GM23338 (cell line): ENCODE measurements around the gene NR3C1. TPM values are rescaled to one million over a fixed set of nuclear protein-coding genes. Genes with fewer than 3 reads are reported as not detected.

ENCODE experiments used
- ATAC-seq: fragments of 200-7000 bp; cut with Tn5 transposase; 3 replicates; pipeline ENCODE4 v1.9.1; 2020
- DNase-seq: peaks from one replicate; pipeline ENCODE4 v3.0.0-alpha.2; 2015; ENCODE audit warnings: low spot score
- H2AFZ ChIP-seq: fragments of 200-600 bp; sonication (generic); 2 replicates; pipeline ENCODE4 v1.8.0; 2016; ENCODE audit warnings: antibody characterized with exemption, mild to moderate bottlenecking, moderate library complexity
- H3F3A ChIP-seq: fragments of 200-600 bp; sonication (generic); replicated peaks from 2 replicates; pipeline ENCODE4 v1.8.0; 2017; ENCODE audit warnings: antibody characterized with exemption, mixed run types, low read depth
- H3K27ac ChIP-seq: fragments of 200-600 bp; sonication (generic); 2 replicates; pipeline ENCODE4 v1.6.1; 2016; ENCODE audit warnings: low read depth
- H3K27me3 ChIP-seq: fragments of 200-600 bp; sonication (generic); 2 replicates; pipeline ENCODE4 v1.8.0; 2016; ENCODE audit warnings: mild to moderate bottlenecking, mixed run types, moderate library complexity; ENCODE audit not compliant: insufficient read depth
- H3K36me3 ChIP-seq: fragments of 200-600 bp; sonication (generic); 2 replicates; pipeline ENCODE4 v1.8.0; 2016; ENCODE audit warnings: mild to moderate bottlenecking; ENCODE audit not compliant: insufficient read depth
- H3K4me1 ChIP-seq: fragments of 200-600 bp; sonication (generic); 2 replicates; pipeline ENCODE4 v1.8.0; 2016; ENCODE audit warnings: mild to moderate bottlenecking, moderate library complexity; ENCODE audit not compliant: insufficient read depth
- H3K4me2 ChIP-seq: fragments of 200-600 bp; sonication (generic); 2 replicates; pipeline ENCODE4 v1.7.1; 2017; ENCODE audit warnings: mixed run types
- H3K4me3 ChIP-seq: fragments of 200-600 bp; sonication (generic); 2 replicates; pipeline ENCODE4 v1.6.1; 2016; ENCODE audit warnings: mixed run types
- H3K79me2 ChIP-seq: fragments of 200-600 bp; sonication (generic); replicated peaks from 2 replicates; pipeline ENCODE4 v1.8.0; 2017; ENCODE audit warnings: mild to moderate bottlenecking; ENCODE audit not compliant: insufficient read depth
- H3K9me2 ChIP-seq: fragments of 200-600 bp; sonication (generic); 2 replicates; pipeline ENCODE4 v1.8.0; 2017; ENCODE audit not compliant: insufficient read depth
- H4K20me1 ChIP-seq: fragments of 200-600 bp; sonication (generic); replicated peaks from 2 replicates; pipeline ENCODE4 v1.8.0; 2017; ENCODE audit warnings: mild to moderate bottlenecking; ENCODE audit not compliant: insufficient read depth
- H3K27ac Mint-ChIP-seq: 2 replicates; pipeline ENCODE4 v1.8.0; 2020; ENCODE audit warnings: inconsistent platforms, mild to moderate bottlenecking, moderate library complexity, mixed read lengths
- H3K27me3 Mint-ChIP-seq: 3 replicates; pipeline ENCODE4 v1.8.0; 2022; ENCODE audit warnings: low read depth, mild to moderate bottlenecking, moderate library complexity, mixed read lengths, inconsistent platforms; ENCODE audit not compliant: insufficient read depth, poor library complexity
- H3K36me3 Mint-ChIP-seq: 3 replicates; pipeline ENCODE4 v1.8.0; 2021; ENCODE audit warnings: low read depth, mild to moderate bottlenecking, inconsistent platforms, moderate library complexity, mixed read lengths
- H3K4me1 Mint-ChIP-seq: 3 replicates; pipeline ENCODE4 v1.8.0; 2020; ENCODE audit warnings: mild to moderate bottlenecking, inconsistent platforms, mixed read lengths
- H3K4me3 Mint-ChIP-seq: 3 replicates; pipeline ENCODE4 v1.8.0; 2021; ENCODE audit warnings: moderate library complexity, mild to moderate bottlenecking, inconsistent platforms, mixed read lengths
- H3K9me3 Mint-ChIP-seq: 3 replicates; pipeline ENCODE4 v1.8.0; 2020; ENCODE audit warnings: moderate library complexity, mild to moderate bottlenecking, inconsistent platforms, mixed read lengths
- EZH2 ChIP-seq: fragments of 200-600 bp; sonication (generic); IDR thresholded peaks from one replicate; pipeline ENCODE4 v1.8.0; 2017; ENCODE audit warnings: antibody characterized with exemption, mild to moderate bottlenecking, low read depth; ENCODE audit not compliant: unreplicated experiment
- JUNB ChIP-seq: IDR thresholded peaks from one replicate; pipeline ENCODE4 v1.6.1; 2016; ENCODE audit warnings: antibody characterized with exemption; ENCODE audit not compliant: unreplicated experiment
- POLR2AphosphoS5 ChIP-seq: IDR thresholded peaks from 2 replicates; pipeline ENCODE4 v1.6.1; 2016; ENCODE audit warnings: antibody characterized with exemption, low read depth
- STAT1 ChIP-seq: IDR thresholded peaks from one replicate; pipeline ENCODE4 v1.6.1; 2016; ENCODE audit warnings: antibody characterized with exemption; ENCODE audit not compliant: unreplicated experiment
- ZNF331 ChIP-seq: fragments of 250-450 bp; sonication (Bioruptor Pico); IDR thresholded peaks from 2 replicates; pipeline ENCODE4 v1.5.0; 2020; ENCODE audit warnings: low read depth, mild to moderate bottlenecking, moderate library complexity
- ZNF462 ChIP-seq: fragments of 250-450 bp; sonication (Bioruptor Pico); IDR thresholded peaks from 2 replicates; pipeline ENCODE4 v1.5.0; 2020; ENCODE audit warnings: mild to moderate bottlenecking, moderate library complexity
- polyA plus RNA-seq: library from polyadenylated mRNA; unstranded; fragments of >200 nt; fragmentation: Nextera tagmentation; extraction: Ambion mirVana; gene quantifications from 2 replicates; pipeline ENCODE4 v1.2.1, GENCODE V29; 2016
- total RNA-seq: library from RNA; depleted of rRNA; stranded (reverse); fragments of >200 nt; shearing (Covaris generic); gene quantifications from 2 replicates; pipeline ENCODE4 v1.2.3, GENCODE V29; 2014
- TF ChIP-seq, protein P1 (sequence below): IDR thresholded peaks from one replicate; pipeline ENCODE4 v1.6.1; 2018; ENCODE audit warnings: antibody characterized with exemption; ENCODE audit not compliant: unreplicated experiment
- TF ChIP-seq, protein P2 (sequence below), 2 experiments: fragments of 200-600 bp in 1 of 2; sonication (generic) in 1 of 2; conservative IDR thresholded peaks; 2 replicates each; pipeline versions ENCODE4 v1.5.1 to v1.6.1; 2016 to 2017; ENCODE audit warnings: antibody characterized with exemption in 2 of 2, low read depth in 2 of 2, mild to moderate bottlenecking in 2 of 2, moderate library complexity in 1 of 2

Gene NR3C1
- total and polyA plus RNA-seq, 2 experiments from 2014 or later: 1.2 to 4.6 TPM

DNA sequence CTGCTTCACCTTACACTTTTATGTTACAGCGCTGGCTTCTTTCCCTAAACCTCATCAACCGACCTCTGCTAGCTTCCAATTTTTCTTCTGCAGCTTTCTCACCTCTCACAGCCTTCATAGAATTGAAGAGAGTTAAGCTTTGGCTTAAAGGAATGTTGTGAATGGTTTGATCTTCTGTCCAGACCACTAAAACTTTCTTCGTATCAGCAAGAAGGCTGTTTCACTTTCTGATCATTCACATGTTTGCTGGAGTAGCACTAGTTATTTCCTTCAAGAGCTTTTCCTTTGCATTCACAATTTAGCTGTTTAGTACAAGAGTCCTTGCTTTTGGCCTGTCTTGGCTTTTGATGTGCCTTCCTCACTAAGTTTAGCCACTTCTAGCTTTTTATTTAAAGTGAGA is 49.5 kb downstream of the NR3C1 start:
- Mint-ChIP-seq H3K27me3 (peaks cover 1% of the 10 kb centered on the region), H3K27ac (no peak overlapping the region), H3K36me3 (no peaks in the 10 kb centered on the region), H3K4me3 (no peak overlapping the region), H3K9me3 (no peaks in the 10 kb centered on the region), H3K4me1 (peaks cover 7% of the 10 kb centered on the region)
- no peaks in the 10 kb centered on the region for H3K4me1 ChIP-seq
- H3K27ac ChIP-seq: no peak overlapping the region
- TF ChIP-seq EZH2 (no peak), ZNF462 (CRISPR knock-in tag) (no peak), JUNB (no peak), STAT1 (no peak), POLR2AphosphoS5 (no peak), ZNF331 (no peak)
- TF ChIP-seq, protein P1, sequence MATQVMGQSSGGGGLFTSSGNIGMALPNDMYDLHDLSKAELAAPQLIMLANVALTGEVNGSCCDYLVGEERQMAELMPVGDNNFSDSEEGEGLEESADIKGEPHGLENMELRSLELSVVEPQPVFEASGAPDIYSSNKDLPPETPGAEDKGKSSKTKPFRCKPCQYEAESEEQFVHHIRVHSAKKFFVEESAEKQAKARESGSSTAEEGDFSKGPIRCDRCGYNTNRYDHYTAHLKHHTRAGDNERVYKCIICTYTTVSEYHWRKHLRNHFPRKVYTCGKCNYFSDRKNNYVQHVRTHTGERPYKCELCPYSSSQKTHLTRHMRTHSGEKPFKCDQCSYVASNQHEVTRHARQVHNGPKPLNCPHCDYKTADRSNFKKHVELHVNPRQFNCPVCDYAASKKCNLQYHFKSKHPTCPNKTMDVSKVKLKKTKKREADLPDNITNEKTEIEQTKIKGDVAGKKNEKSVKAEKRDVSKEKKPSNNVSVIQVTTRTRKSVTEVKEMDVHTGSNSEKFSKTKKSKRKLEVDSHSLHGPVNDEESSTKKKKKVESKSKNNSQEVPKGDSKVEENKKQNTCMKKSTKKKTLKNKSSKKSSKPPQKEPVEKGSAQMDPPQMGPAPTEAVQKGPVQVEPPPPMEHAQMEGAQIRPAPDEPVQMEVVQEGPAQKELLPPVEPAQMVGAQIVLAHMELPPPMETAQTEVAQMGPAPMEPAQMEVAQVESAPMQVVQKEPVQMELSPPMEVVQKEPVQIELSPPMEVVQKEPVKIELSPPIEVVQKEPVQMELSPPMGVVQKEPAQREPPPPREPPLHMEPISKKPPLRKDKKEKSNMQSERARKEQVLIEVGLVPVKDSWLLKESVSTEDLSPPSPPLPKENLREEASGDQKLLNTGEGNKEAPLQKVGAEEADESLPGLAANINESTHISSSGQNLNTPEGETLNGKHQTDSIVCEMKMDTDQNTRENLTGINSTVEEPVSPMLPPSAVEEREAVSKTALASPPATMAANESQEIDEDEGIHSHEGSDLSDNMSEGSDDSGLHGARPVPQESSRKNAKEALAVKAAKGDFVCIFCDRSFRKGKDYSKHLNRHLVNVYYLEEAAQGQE: no peak
- TF ChIP-seq, protein P2, sequence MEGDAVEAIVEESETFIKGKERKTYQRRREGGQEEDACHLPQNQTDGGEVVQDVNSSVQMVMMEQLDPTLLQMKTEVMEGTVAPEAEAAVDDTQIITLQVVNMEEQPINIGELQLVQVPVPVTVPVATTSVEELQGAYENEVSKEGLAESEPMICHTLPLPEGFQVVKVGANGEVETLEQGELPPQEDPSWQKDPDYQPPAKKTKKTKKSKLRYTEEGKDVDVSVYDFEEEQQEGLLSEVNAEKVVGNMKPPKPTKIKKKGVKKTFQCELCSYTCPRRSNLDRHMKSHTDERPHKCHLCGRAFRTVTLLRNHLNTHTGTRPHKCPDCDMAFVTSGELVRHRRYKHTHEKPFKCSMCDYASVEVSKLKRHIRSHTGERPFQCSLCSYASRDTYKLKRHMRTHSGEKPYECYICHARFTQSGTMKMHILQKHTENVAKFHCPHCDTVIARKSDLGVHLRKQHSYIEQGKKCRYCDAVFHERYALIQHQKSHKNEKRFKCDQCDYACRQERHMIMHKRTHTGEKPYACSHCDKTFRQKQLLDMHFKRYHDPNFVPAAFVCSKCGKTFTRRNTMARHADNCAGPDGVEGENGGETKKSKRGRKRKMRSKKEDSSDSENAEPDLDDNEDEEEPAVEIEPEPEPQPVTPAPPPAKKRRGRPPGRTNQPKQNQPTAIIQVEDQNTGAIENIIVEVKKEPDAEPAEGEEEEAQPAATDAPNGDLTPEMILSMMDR (conservative IDR thresholded peaks at IDR 0.05; ENCODE audit: low read depth in 2 of 2): no peak
- ATAC-seq: no peak
- H3F3A ChIP-seq: no peaks in the 10 kb centered on the region
- H3K27me3 ChIP-seq: no peaks in the 10 kb centered on the region
- no peak overlapping the region for H3K4me3 ChIP-seq
- no peaks in the 10 kb centered on the region; the same call in 1 of the 2 replicates for H3K9me2 ChIP-seq
- H2AFZ ChIP-seq: no peak overlapping the region
- H4K20me1 ChIP-seq: no peaks in the 10 kb centered on the region
- no peaks in the 10 kb centered on the region for H3K79me2 ChIP-seq
- no peaks in the 10 kb centered on the region for H3K36me3 ChIP-seq
- DNase-seq: no peak
- H3K4me2 ChIP-seq: no peak overlapping the region
